Measurements from ENCODE around the gene CYS1. TPM values are rescaled to one million over a fixed set of nuclear protein-coding genes. Genes with fewer than 3 reads are reported as not detected.

The CYS1 gene
- total RNA-seq, 1 experiment from 2014 or later = 3.7 TPM

GRCh38 chr2:10083046-10083445 is 2.8 kb upstream of the CYS1 start:
- Histone ChIP-seq H3K4me2 (ENCODE audit: low read length) (no peak overlapping the region), H3K27ac (ENCODE audit: low read depth, low read length) (no peak overlapping the region), H3K9ac (ENCODE audit: low read length) (no peak overlapping the region), H3K9me2 (ENCODE audit: insufficient read depth) (no peaks in the 10 kb centered on the region), H4K20me1 (ENCODE audit: insufficient read depth) (no peaks in the 10 kb centered on the region), H3K4me3 (replicated peaks in 1 of 2; ENCODE audit: low read depth in 1 of 2, low read length in 2 of 2) (no peak overlapping the region), H3K79me2 (ENCODE audit: insufficient read depth, low read length) (no peaks in the 10 kb centered on the region), H3K27me3 (ENCODE audit: insufficient read depth, low read length) (0 out of 2 replicates have a peak, but pooled peaks cover 2% of the 10 kb centered on the region), H3K4me1 (ENCODE audit: control insufficient read depth in 1 of 2, insufficient read depth in 2 of 2, low read length in 2 of 2) (peaks cover 6 to 13% of the 10 kb centered on the region in 2 experiments), H3K36me3 (ENCODE audit: control insufficient read depth in 1 of 2, insufficient read depth in 2 of 2, low read length in 2 of 2) (no peaks in the 10 kb centered on the region), H2AFZ (ENCODE audit: low read depth, low read length, poor library complexity, severe bottlenecking) (no peak overlapping the region), H3K9me3 (ENCODE audit: control insufficient read depth in 1 of 2, insufficient read depth in 1 of 2, low read depth in 1 of 2, low read length in 2 of 2) (no peaks in the 10 kb centered on the region)
- DNase-seq (ENCODE audit: low read depth, low spot score) (no peak), ATAC-seq (no peak)
- intact Hi-C loops (cut with micrococcal nuclease) = no loop called here
- ChIA-PET CTCF (interaction anchor here (2.5 to 3.8 kb wide), 2 partner anchors 10 to 14 kb away, joined by 12 to 14 read pairs; no protein-coding TSS in a partner anchor), RAD21 (ENCODE audit: low non-redundant PET in 1 of 2, low total read pairs in 2 of 2, uncharacterized antibody in 2 of 2, unreplicated experiment in 2 of 2) (interaction anchor here in 1 of 2 experiments (0.6 to 1.3 kb wide), 2 partner anchors 60 to 352 kb away, joined by 3 read pairs; no protein-coding TSS in a partner anchor), POLR2A (no interaction called here)
- no TSS peak for BruUV-seq (replicated peaks)
- TF ChIP-seq TCF7L2 (IDR thresholded peaks at IDR 0.05; ENCODE audit: borderline replicate concordance, extremely low read depth, insufficient read depth, insufficient read length) = no peak
- TF ChIP-seq SRF (IDR thresholded peaks at IDR 0.05; ENCODE audit: low read depth) = no peak
- no peak for TF ChIP-seq SIN3A (IDR thresholded peaks at IDR 0.05; ENCODE audit: low read depth)
- no peak for TF ChIP-seq FOSL1 (IDR thresholded peaks at IDR 0.05; ENCODE audit: low read depth)
- TF ChIP-seq ELF1 (IDR thresholded peaks at IDR 0.05; ENCODE audit: borderline replicate concordance, low read depth) = no peak
- no peak for TF ChIP-seq CEBPB (IDR thresholded peaks at IDR 0.05; ENCODE audit: low read depth)
- TF ChIP-seq ZNF274 (IDR thresholded peaks at IDR 0.05; ENCODE audit: low read depth, low read length) = no peak
- TF ChIP-seq YY1 (IDR thresholded peaks at IDR 0.05; ENCODE audit: extremely low read depth, insufficient replicate concordance, low read depth, low read length) = no peak

GRCh38 chr2:10080536-10081304 is 509 bp upstream of the CYS1 start:
- ChIA-PET RAD21 (ENCODE audit: low non-redundant PET in 1 of 2, low total read pairs in 2 of 2, uncharacterized antibody in 2 of 2, unreplicated experiment in 2 of 2) (no interaction called here), CTCF (interaction anchor here (3.8 kb wide), 1 partner anchor 17 kb away, joined by 14 read pairs; no protein-coding TSS in a partner anchor), POLR2A (no interaction called here)
- no peak for DNase-seq (ENCODE audit: low read depth, low spot score)
- no peaks in the 10 kb centered on the region for H4K20me1 ChIP-seq (ENCODE audit: insufficient read depth)
- H3K4me2 ChIP-seq (ENCODE audit: low read length) = peak overlapping the region; percentile 55
- H3K9me3 ChIP-seq (ENCODE audit: control insufficient read depth in 1 of 2, insufficient read depth in 1 of 2, low read depth in 1 of 2, low read length in 2 of 2) = no peaks in the 10 kb centered on the region
- 0 out of 2 replicates have a peak, but pooled peaks cover 2% of the 10 kb centered on the region for H3K27me3 ChIP-seq (ENCODE audit: insufficient read depth, low read length)
- peaks cover 6 to 13% of the 10 kb centered on the region in 2 experiments for H3K4me1 ChIP-seq (ENCODE audit: control insufficient read depth in 1 of 2, insufficient read depth in 2 of 2, low read length in 2 of 2)
- peak; percentile 33; the same call in 1 of the 2 replicates for TF ChIP-seq EGR1 (IDR thresholded peaks at IDR 0.05; ENCODE audit: low read depth)
- no peak for TF ChIP-seq SP1 (IDR thresholded peaks at IDR 0.05; ENCODE audit: low read depth)
- no peak for TF ChIP-seq EZH2 (IDR thresholded peaks at IDR 0.05)
- no peak for TF ChIP-seq ZBTB33 (IDR thresholded peaks at IDR 0.05; ENCODE audit: extremely low read depth, insufficient replicate concordance, low read length)
- ATAC-seq = no peak; the same call in 1 of the 2 replicates
- no peaks in the 10 kb centered on the region for H3K9me2 ChIP-seq (ENCODE audit: insufficient read depth)
- H3K79me2 ChIP-seq (ENCODE audit: insufficient read depth, low read length) = no peaks in the 10 kb centered on the region
- no peak overlapping the region for H2AFZ ChIP-seq (ENCODE audit: low read depth, low read length, poor library complexity, severe bottlenecking)
- H3K4me3 ChIP-seq (replicated peaks in 1 of 2; ENCODE audit: low read depth in 1 of 2, low read length in 2 of 2) = peak overlapping the region; percentile 15 to 32; a peak in 3 of 4 replicates
- intact Hi-C loops (cut with micrococcal nuclease) = no loop called here
- no peak overlapping the region for H3K9ac ChIP-seq (ENCODE audit: low read length)
- H3K36me3 ChIP-seq (ENCODE audit: control insufficient read depth in 1 of 2, insufficient read depth in 2 of 2, low read length in 2 of 2) = no peaks in the 10 kb centered on the region
- no TSS peak for BruUV-seq (replicated peaks)
- no peak overlapping the region for H3K27ac ChIP-seq (ENCODE audit: low read depth, low read length)
